ENCODE results near the gene DCLRE1B.

GRCh38 chr1:113893267-113893666 is 11.9 kb upstream of the DCLRE1B start:
- TF ChIP-seq CTCF (IDR thresholded peaks at IDR 0.05) (no peak), POLR2AphosphoS5 (IDR thresholded peaks at IDR 0.05) (no peak), EP300 (IDR thresholded peaks at IDR 0.05) (no peak), POLR2A (IDR thresholded peaks at IDR 0.05) (no peak)

Measured in gastroesophageal sphincter (tissue), 3 donors.